ENCODE results near the gene SMIM28. TPM values are rescaled to one million over a fixed set of nuclear protein-coding genes. Genes with fewer than 3 reads are reported as not detected.
"Not testable (repeated sequence)": the region's sequence is repeated elsewhere in the genome, so short reads cannot be mapped to it uniquely, and the experiment has no call there.

SMIM28 gene
- total RNA-seq, 2 donors from 2014 or later: not detected

DNA sequence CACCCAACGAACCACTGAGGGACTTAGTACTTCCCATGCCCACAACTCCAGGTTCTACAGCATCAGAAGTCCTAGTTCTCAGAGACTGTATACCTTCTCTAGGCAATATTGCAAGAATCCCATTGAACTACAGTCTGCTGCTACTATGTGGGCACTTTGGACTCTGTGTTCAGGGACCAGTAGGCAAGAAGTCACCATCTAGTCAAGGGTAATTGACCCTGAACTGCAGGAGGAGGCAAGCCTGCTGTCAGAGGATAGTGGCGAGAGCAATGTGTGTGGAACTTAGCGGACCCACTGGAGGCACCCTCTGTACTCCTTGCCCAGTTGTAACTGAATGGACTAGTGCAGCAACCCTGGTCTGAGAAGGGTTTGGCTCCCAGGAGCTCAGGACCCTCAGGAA lies 42.1 kb downstream of the SMIM28 start:
- ATAC-seq (replicated peaks in 1 of 2) (no peak), DNase-seq (no peak)
- no peaks in the 10 kb centered on the region for H3K9me3 Mint-ChIP-seq
- peaks cover 23% of the 10 kb centered on the region for H3K4me1 Mint-ChIP-seq (ENCODE audit: low read depth)
- no peaks in the 10 kb centered on the region for H3K27me3 Mint-ChIP-seq (ENCODE audit: low read depth)
- no peak overlapping the region for H3K27ac Mint-ChIP-seq
- H3K36me3 Mint-ChIP-seq (ENCODE audit: insufficient read depth in 2 of 2): peaks cover 5 to 8% of the 10 kb centered on the region in 2 donors
- H3K4me3 Mint-ChIP-seq: no peak overlapping the region

- H3K9me3 Mint-ChIP-seq: no peaks in the 10 kb centered on the region
- ATAC-seq (replicated peaks in 1 of 2): no peak
- H3K36me3 Mint-ChIP-seq (ENCODE audit: insufficient read depth in 2 of 2): peaks cover 3 to 8% of the 10 kb centered on the region in 2 donors
- H3K27ac Mint-ChIP-seq: no peak overlapping the region
- peaks cover 23% of the 10 kb centered on the region for H3K4me1 Mint-ChIP-seq (ENCODE audit: low read depth)
- no peaks in the 10 kb centered on the region for H3K27me3 Mint-ChIP-seq (ENCODE audit: low read depth)
- H3K4me3 Mint-ChIP-seq: no peak overlapping the region
- DNase-seq: no peak
These were observed 42.7 kb downstream of the SMIM28 start for GRCh38 chr6:138420356-138420755.

DNA sequence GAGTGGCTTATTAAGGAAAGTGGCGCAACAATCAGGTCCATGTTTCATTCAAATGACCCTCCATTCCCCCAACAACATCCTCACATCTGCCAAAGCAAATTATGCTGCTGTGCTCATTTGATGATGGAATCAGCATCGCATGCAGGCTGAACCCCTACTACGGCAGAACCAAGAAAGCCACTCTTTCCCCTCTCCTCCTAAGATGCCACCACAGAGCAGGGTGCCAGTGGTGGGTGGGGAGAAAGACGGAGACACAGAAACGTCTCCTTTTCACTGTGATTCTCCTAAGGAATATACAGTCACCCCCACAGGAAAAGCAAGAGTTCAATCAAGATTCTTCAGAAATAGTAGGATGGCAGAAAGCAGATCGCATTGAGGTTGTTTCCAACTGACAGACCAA lies 43.4 kb downstream of the SMIM28 start:
- Mint-ChIP-seq H3K4me3 (no peak overlapping the region), H3K27me3 (ENCODE audit: low read depth) (no peaks in the 10 kb centered on the region), H3K27ac (no peak overlapping the region), H3K9me3 (no peaks in the 10 kb centered on the region), H3K36me3 (ENCODE audit: insufficient read depth in 2 of 2) (peaks cover 3 to 8% of the 10 kb centered on the region in 2 donors), H3K4me1 (ENCODE audit: low read depth) (peaks cover 23% of the 10 kb centered on the region)
- no peak for DNase-seq
- ATAC-seq (replicated peaks in 1 of 2): no peak

DNA sequence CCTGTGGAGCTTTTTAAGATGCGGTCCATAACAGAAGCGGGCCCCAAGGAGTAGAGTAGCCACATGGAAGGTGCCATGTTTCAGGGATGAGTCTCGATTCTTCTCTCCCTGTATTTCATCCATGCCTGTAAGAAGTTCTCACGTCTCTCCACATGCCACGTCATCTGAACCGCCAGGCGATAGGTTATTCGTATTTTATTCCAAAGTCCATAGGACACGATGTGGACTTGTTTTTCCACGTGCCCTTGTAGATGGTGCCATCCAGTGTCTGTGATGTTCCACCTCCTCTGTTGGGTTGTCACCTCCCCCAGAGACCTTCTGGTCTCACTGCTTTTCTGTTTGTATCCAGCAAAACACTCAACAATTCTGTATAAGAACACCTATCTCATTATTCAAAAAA lies 43.9 kb downstream of the SMIM28 start:
- Mint-ChIP-seq H3K27ac (no peak overlapping the region), H3K9me3 (no peaks in the 10 kb centered on the region), H3K4me1 (ENCODE audit: low read depth) (peaks cover 23% of the 10 kb centered on the region), H3K36me3 (ENCODE audit: insufficient read depth in 2 of 2) (peaks cover 3 to 8% of the 10 kb centered on the region in 2 donors), H3K4me3 (no peak overlapping the region), H3K27me3 (ENCODE audit: low read depth) (no peaks in the 10 kb centered on the region)
- ATAC-seq (replicated peaks in 1 of 2) (no peak), DNase-seq (no peak)

DNA sequence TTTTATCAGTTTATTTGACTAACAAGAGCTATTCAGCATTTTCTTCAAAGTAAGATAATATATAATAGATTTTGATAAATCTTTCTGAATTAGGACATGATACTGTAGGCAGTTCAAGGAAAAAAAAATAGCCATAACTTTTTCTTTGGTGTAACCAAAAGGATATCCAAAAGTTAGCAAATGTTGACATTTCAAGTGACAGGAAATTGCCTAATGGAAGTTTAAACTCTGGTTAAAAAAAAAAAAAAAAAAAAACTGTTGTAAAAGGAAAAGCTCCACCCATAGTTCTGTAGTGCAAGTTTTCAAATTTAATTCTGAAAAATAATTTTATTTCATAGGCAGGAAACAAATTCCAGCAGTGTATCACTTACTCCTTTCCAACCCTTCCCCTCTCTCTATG lies 45.2 kb downstream of the SMIM28 start:
- Mint-ChIP-seq H3K27me3 (ENCODE audit: low read depth) (no peaks in the 10 kb centered on the region), H3K4me3 (no peak overlapping the region), H3K27ac (no peak overlapping the region), H3K4me1 (ENCODE audit: low read depth) (peaks cover 15% of the 10 kb centered on the region), H3K36me3 (ENCODE audit: insufficient read depth in 2 of 2) (peaks cover 0 to 5% of the 10 kb centered on the region in 2 donors), H3K9me3 (no peaks in the 10 kb centered on the region)
- DNase-seq (no peak), ATAC-seq (replicated peaks in 1 of 2) (no peak)

- no peak for DNase-seq
- no peak for ATAC-seq (replicated peaks in 1 of 2)
- Mint-ChIP-seq H3K27ac (no peak overlapping the region), H3K9me3 (no peaks in the 10 kb centered on the region), H3K4me3 (no peak overlapping the region), H3K27me3 (ENCODE audit: low read depth) (no peaks in the 10 kb centered on the region), H3K36me3 (ENCODE audit: insufficient read depth in 2 of 2) (no peaks in the 10 kb centered on the region), H3K4me1 (ENCODE audit: low read depth) (peaks cover 6% of the 10 kb centered on the region)
These were observed 46.5 kb downstream of the SMIM28 start for GRCh38 chr6:138424004-138424904.

GRCh38 chr6:138425256-138425655 lies 47.6 kb downstream of the SMIM28 start:
- H3K4me3 Mint-ChIP-seq: not testable (repeated sequence)

GRCh38 chr6:138426500-138427123 lies 48.9 kb downstream of the SMIM28 start:
- ATAC-seq (replicated peaks in 1 of 2) (no peak), DNase-seq (no peak)
- Mint-ChIP-seq H3K36me3 (ENCODE audit: insufficient read depth in 2 of 2) (no peaks in the 10 kb centered on the region), H3K27ac (no peak overlapping the region), H3K4me1 (ENCODE audit: low read depth) (peaks cover 6% of the 10 kb centered on the region), H3K9me3 (no peaks in the 10 kb centered on the region), H3K4me3 (no peak overlapping the region), H3K27me3 (ENCODE audit: low read depth) (no peaks in the 10 kb centered on the region)

More at GRCh38 chr6:138425256-138425655, 47.6 kb downstream of the SMIM28 start:
- H3K27me3 Mint-ChIP-seq (ENCODE audit: low read depth); H3K4me1 Mint-ChIP-seq (ENCODE audit: low read depth); H3K36me3 Mint-ChIP-seq (ENCODE audit: insufficient read depth in 2 of 2); H3K9me3 Mint-ChIP-seq; DNase-seq; H3K27ac Mint-ChIP-seq; ATAC-seq (replicated peaks in 1 of 2): not testable (repeated sequence)

DNA sequence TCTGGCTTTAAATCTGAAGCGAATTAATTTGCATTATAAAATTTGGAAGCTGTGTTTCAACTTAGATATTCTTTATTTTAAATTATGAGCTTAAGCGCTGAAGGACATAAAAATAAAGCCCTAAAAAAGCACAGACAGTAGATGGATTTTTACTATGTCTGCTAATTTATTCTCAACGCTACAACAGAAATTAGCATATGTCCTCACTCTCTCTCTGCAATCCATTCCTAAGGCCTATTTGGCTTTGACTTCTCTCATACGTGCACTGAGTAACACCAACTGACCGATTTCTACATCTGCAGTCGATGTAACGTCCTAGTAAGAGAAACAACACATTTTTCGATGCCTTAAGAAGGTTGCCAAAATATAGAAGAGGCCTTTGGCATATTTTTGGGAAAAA lies 50.0 kb downstream of the SMIM28 start:
- no peaks in the 10 kb centered on the region for H3K9me3 Mint-ChIP-seq
- H3K27me3 Mint-ChIP-seq (ENCODE audit: low read depth): no peaks in the 10 kb centered on the region
- no peak overlapping the region for H3K4me3 Mint-ChIP-seq
- DNase-seq: no peak
- no peak overlapping the region for H3K27ac Mint-ChIP-seq
- no peak for ATAC-seq (replicated peaks in 1 of 2)
- no peaks in the 10 kb centered on the region for H3K36me3 Mint-ChIP-seq (ENCODE audit: insufficient read depth in 2 of 2)
- peaks cover 6% of the 10 kb centered on the region for H3K4me1 Mint-ChIP-seq (ENCODE audit: low read depth)

DNA sequence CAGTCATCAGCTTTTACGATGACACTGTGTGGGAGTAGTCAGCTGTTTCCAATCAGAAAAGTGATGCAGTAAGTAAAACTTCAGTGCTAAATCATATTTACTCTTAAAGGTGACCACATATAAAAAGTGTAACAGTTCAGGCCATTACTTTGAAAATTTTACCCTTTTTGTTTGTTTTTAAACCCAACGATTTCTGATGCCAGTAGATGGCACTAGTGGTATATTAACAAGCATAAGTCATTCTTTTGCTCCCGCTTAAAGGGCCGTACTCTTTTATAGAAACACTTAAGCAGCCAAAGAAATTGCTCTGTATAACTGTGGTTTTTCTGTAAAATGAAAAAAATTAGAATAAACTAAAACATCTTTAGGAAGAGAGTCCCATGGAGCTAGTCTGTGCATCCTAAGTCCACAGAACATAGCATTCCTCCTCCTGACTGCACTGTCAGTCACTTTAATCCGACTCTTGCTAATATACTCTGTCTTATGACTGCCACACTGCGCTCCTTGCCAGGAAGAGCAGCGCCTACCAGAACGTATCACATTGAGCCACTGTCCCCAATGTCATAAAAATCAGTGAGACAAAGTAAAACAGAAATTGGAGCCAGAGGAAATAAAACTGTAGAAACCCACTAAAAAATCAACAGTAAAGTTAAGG lies 51.4 kb downstream of the SMIM28 start:
- Mint-ChIP-seq H3K9me3 (no peaks in the 10 kb centered on the region), H3K36me3 (ENCODE audit: insufficient read depth in 2 of 2) (no peaks in the 10 kb centered on the region), H3K27ac (no peak overlapping the region), H3K4me3 (no peak overlapping the region), H3K4me1 (ENCODE audit: low read depth) (no peaks in the 10 kb centered on the region), H3K27me3 (ENCODE audit: low read depth) (no peaks in the 10 kb centered on the region)
- no peak for DNase-seq
- peak in 1 of 2 donors; percentile 56 for ATAC-seq (replicated peaks in 1 of 2)

DNA sequence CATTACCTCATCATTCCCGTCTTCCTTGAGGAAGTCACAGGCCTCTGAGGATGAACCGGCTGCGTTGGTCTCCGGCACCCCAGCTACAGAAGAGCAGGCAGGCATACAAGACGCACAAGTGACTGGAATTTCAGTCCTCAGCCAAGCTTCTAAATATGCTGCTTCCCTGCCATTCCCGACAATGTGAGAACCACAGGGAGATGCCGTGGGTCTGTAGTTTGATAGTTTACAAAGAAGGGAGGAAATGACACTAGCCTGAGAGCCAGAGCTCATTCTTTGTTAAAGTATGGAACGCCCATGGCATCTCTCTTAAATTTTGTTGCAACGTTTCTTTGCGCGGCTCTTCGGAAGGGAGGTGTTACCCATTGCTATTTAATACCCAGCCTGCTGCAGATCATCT lies 52.1 kb downstream of the SMIM28 start:
- ATAC-seq (replicated peaks in 1 of 2) (no peak), DNase-seq (no peak)
- H3K4me3 Mint-ChIP-seq: no peak overlapping the region
- H3K27ac Mint-ChIP-seq: no peak overlapping the region
- H3K4me1 Mint-ChIP-seq (ENCODE audit: low read depth): no peaks in the 10 kb centered on the region
- no peaks in the 10 kb centered on the region for H3K9me3 Mint-ChIP-seq
- no peaks in the 10 kb centered on the region for H3K27me3 Mint-ChIP-seq (ENCODE audit: low read depth)
- no peaks in the 10 kb centered on the region for H3K36me3 Mint-ChIP-seq (ENCODE audit: insufficient read depth in 2 of 2)

- DNase-seq: no peak
- Mint-ChIP-seq H3K9me3 (no peaks in the 10 kb centered on the region), H3K4me1 (ENCODE audit: low read depth) (no peaks in the 10 kb centered on the region), H3K27ac (no peak overlapping the region), H3K4me3 (no peak overlapping the region), H3K27me3 (ENCODE audit: low read depth) (no peaks in the 10 kb centered on the region), H3K36me3 (ENCODE audit: insufficient read depth in 2 of 2) (no peaks in the 10 kb centered on the region)
- ATAC-seq (replicated peaks in 1 of 2): no peak
These were observed 52.8 kb downstream of the SMIM28 start for GRCh38 chr6:138430361-138431145.

Measured in activated T-cell treated with anti-CD3 and anti-CD28 coated beads, Interleukin-2, amount 50 U/mL, for 72 hours (primary cell).